Neural cell (in vitro differentiated cells): ENCODE measurements around the gene CPT1A. TPM values are rescaled to one million over a fixed set of nuclear protein-coding genes. Genes with fewer than 3 reads are reported as not detected.

Experiments
- H2AFZ ChIP-seq: fragments of 200-600, 300-800 bp; sonication (generic), shearing (Covaris generic); 2 replicates; pipeline ENCODE4 v1.6.0; 2014; ENCODE audit warnings: low read depth, mild to moderate bottlenecking, antibody characterized with exemption, low read length, moderate library complexity
- H3F3A ChIP-seq: fragments of 200-600 bp; shearing (Covaris generic); 2 replicates; pipeline ENCODE4 v1.6.1; 2016; ENCODE audit warnings: mild to moderate bottlenecking, moderate library complexity, mixed read lengths, antibody characterized with exemption, low read length; ENCODE audit not compliant: insufficient read depth, poor library complexity, severe bottlenecking
- H3K27ac ChIP-seq: fragments of 200-600, 300-800 bp; sonication (generic), shearing (Covaris generic); 2 replicates; pipeline ENCODE4 v1.5.1; 2014; ENCODE audit warnings: mild to moderate bottlenecking, low read length, moderate library complexity
- H3K27me3 ChIP-seq: fragments of 300-800, 200-600 bp; sonication (generic), shearing (Covaris generic); 2 replicates; pipeline ENCODE4 v1.6.0; 2014; ENCODE audit warnings: mild to moderate bottlenecking, low read depth, low read length, moderate library complexity; ENCODE audit not compliant: insufficient read depth
- H3K36me3 ChIP-seq: fragments of 300-800, 200-600 bp; sonication (generic), shearing (Covaris generic); 2 replicates; pipeline ENCODE4 v1.5.1; 2014; ENCODE audit warnings: mild to moderate bottlenecking, antibody characterized with exemption, low read length, moderate library complexity; ENCODE audit not compliant: insufficient read depth
- H3K4me2 ChIP-seq: fragments of 300-800, 200-600 bp; sonication (generic), shearing (Covaris generic); 2 replicates; pipeline ENCODE4 v1.6.0; 2014; ENCODE audit warnings: mild to moderate bottlenecking, low read length
- H3K4me3 ChIP-seq: fragments of 300-800, 200-600 bp; sonication (generic), shearing (Covaris generic); 2 replicates; pipeline ENCODE4 v1.5.1; 2014; ENCODE audit warnings: mild to moderate bottlenecking, low read length, moderate library complexity
- H3K79me2 ChIP-seq: fragments of 200-600 bp; shearing (Covaris generic); replicated peaks from 2 replicates; pipeline ENCODE4 v1.6.0; 2014; ENCODE audit warnings: mild to moderate bottlenecking, low read length, moderate library complexity; ENCODE audit not compliant: insufficient read depth
- H3K9ac ChIP-seq: fragments of 300-800, 200-600 bp; sonication (generic), shearing (Covaris generic); 2 replicates; pipeline ENCODE4 v1.6.1; 2016; ENCODE audit warnings: mild to moderate bottlenecking, low read length, mixed read lengths
- H3K9me2 ChIP-seq: fragments of 200-600 bp; shearing (Covaris generic); 2 replicates; pipeline ENCODE4 v1.6.1; 2016; ENCODE audit warnings: mild to moderate bottlenecking, low read length, mixed read lengths; ENCODE audit not compliant: insufficient read depth
- H3K9me3 ChIP-seq: fragments of 200-600, 300-800 bp; sonication (generic), shearing (Covaris generic); 2 replicates; pipeline ENCODE4 v1.6.1; 2016; ENCODE audit warnings: mild to moderate bottlenecking, mixed run types, low read length, moderate library complexity, mixed read lengths
- H4K20me1 ChIP-seq: fragments of 200-600 bp; shearing (Covaris generic); 2 replicates; pipeline ENCODE4 v1.6.1; 2016; ENCODE audit warnings: mild to moderate bottlenecking, mixed run types; ENCODE audit not compliant: insufficient read depth
- CTCF ChIP-seq: fragments of 450-650 bp; IDR thresholded peaks from 2 replicates; pipeline ENCODE4 v1.5.1; 2014; ENCODE audit warnings: antibody characterized with exemption, mild to moderate bottlenecking, moderate library complexity; ENCODE audit not compliant: poor library complexity, severe bottlenecking
- EP300 ChIP-seq: fragments of 450-650 bp; conservative IDR thresholded peaks from 2 replicates; pipeline ENCODE4 v1.6.1; 2014; ENCODE audit warnings: antibody characterized with exemption, mild to moderate bottlenecking, moderate library complexity; ENCODE audit not compliant: poor library complexity, severe bottlenecking
- EZH2 ChIP-seq: fragments of 200-600, 300-800 bp; shearing (Covaris generic), sonication (generic); IDR thresholded peaks from 2 replicates; pipeline ENCODE4 v1.6.1; 2014; ENCODE audit warnings: antibody characterized with exemption, low read length, borderline replicate concordance, mild to moderate bottlenecking; ENCODE audit not compliant: insufficient read depth, poor library complexity, severe bottlenecking
- MXI1 ChIP-seq: fragments of 450-650 bp; conservative IDR thresholded peaks from 2 replicates; pipeline ENCODE4 v1.6.1; 2014; ENCODE audit warnings: antibody characterized with exemption, mild to moderate bottlenecking; ENCODE audit not compliant: poor library complexity, severe bottlenecking
- POLR2AphosphoS5 ChIP-seq: IDR thresholded peaks from 2 replicates; pipeline ENCODE4 v1.6.1; 2012
- RAD21 ChIP-seq: fragments of 450-650 bp; conservative IDR thresholded peaks from 2 replicates; pipeline ENCODE4 v1.6.1; 2014; ENCODE audit warnings: antibody characterized with exemption, mild to moderate bottlenecking, moderate library complexity
- SMC3 ChIP-seq: fragments of 450-650 bp; conservative IDR thresholded peaks from 2 replicates; pipeline ENCODE4 v1.6.1; 2014; ENCODE audit warnings: antibody characterized with exemption, mild to moderate bottlenecking, moderate library complexity; ENCODE audit not compliant: poor library complexity
- TAF1 ChIP-seq: IDR thresholded peaks from 2 replicates; pipeline ENCODE4 v1.6.1; 2012; ENCODE audit warnings: low read depth
- polyA plus RNA-seq: library from polyadenylated mRNA; depleted of rRNA; stranded (reverse); fragments of >200 nt; gene quantifications from 2 replicates; pipeline ENCODE4 v1.2.3, GENCODE V29; 2014
- TF ChIP-seq, protein P1 (sequence below): IDR thresholded peaks from 2 replicates; pipeline ENCODE4 v1.6.1; 2012; ENCODE audit warnings: borderline replicate concordance

Gene CPT1A
- polyA plus RNA-seq, 1 donor from 2014 or later = 0.35 TPM

DNA sequence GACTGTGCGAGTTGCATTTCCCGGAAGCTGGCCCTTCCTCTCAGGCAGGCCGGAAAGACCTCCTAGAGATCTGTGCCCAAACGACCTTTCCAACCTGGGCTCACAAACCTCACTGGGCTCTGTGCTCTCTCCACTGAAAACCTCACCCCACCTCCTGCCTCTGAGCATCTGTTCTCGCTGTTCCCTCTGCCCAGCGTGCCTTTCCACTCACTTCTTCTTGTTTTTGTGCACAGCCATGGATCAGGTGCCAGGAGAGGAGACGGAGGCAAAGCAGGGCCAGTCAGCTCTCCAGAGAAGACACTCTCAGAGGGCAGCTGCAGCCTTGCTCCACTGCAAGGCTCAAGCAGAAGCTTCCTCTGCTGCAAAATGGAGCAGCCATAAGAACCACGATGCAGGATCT is 10.9 kb upstream of the CPT1A start:
- Histone ChIP-seq H3K4me2 (no peak overlapping the region), H3K27ac (no peak overlapping the region)

DNA sequence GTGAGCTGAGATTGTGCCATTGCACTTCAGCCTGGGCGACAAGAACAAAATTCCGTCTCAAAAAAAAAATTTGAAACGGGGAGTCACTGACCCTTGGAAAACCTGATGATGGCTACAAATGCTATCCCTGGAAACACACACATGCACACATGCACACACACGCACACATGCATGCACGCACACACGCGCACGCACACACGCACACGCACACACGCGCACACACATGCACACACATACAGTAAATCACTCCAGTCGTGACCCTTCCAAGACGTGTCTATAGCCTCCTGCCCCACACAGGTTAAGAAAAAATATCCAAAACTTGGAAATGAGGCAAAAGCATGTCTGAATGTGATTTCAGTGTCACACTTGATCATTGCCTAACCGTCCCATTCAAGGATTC is 6.7 kb upstream of the CPT1A start:
- Histone ChIP-seq H3K27ac (no peak overlapping the region), H3K9ac (no peak overlapping the region), H3K9me3 (no peaks in the 10 kb centered on the region), H3K4me2 (no peak overlapping the region), H3F3A (no peaks in the 10 kb centered on the region), H4K20me1 (no peaks in the 10 kb centered on the region), H3K9me2 (no peaks in the 10 kb centered on the region), H3K4me3 (no peak overlapping the region), H3K79me2 (no peaks in the 10 kb centered on the region), H3K36me3 (no peaks in the 10 kb centered on the region), H3K27me3 (peaks cover 39% of the 10 kb centered on the region), H2AFZ (no peak overlapping the region)
- TF ChIP-seq RAD21 (no peak), MXI1 (no peak), TAF1 (no peak), POLR2AphosphoS5 (no peak), CTCF (no peak), SMC3 (no peak), EZH2 (no peak), EP300 (no peak)
- TF ChIP-seq, protein P1, sequence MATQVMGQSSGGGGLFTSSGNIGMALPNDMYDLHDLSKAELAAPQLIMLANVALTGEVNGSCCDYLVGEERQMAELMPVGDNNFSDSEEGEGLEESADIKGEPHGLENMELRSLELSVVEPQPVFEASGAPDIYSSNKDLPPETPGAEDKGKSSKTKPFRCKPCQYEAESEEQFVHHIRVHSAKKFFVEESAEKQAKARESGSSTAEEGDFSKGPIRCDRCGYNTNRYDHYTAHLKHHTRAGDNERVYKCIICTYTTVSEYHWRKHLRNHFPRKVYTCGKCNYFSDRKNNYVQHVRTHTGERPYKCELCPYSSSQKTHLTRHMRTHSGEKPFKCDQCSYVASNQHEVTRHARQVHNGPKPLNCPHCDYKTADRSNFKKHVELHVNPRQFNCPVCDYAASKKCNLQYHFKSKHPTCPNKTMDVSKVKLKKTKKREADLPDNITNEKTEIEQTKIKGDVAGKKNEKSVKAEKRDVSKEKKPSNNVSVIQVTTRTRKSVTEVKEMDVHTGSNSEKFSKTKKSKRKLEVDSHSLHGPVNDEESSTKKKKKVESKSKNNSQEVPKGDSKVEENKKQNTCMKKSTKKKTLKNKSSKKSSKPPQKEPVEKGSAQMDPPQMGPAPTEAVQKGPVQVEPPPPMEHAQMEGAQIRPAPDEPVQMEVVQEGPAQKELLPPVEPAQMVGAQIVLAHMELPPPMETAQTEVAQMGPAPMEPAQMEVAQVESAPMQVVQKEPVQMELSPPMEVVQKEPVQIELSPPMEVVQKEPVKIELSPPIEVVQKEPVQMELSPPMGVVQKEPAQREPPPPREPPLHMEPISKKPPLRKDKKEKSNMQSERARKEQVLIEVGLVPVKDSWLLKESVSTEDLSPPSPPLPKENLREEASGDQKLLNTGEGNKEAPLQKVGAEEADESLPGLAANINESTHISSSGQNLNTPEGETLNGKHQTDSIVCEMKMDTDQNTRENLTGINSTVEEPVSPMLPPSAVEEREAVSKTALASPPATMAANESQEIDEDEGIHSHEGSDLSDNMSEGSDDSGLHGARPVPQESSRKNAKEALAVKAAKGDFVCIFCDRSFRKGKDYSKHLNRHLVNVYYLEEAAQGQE = no peak

More for the DNA sequence above, 10.9 kb upstream of the CPT1A start:
- no peak for TF ChIP-seq MXI1
- no peak for TF ChIP-seq SMC3
- no peak for TF ChIP-seq TAF1
- Histone ChIP-seq H3K79me2 (no peaks in the 10 kb centered on the region), H2AFZ (no peak overlapping the region), H3K9me2 (no peaks in the 10 kb centered on the region), H3K9me3 (no peaks in the 10 kb centered on the region), H3F3A (no peaks in the 10 kb centered on the region), H3K36me3 (no peaks in the 10 kb centered on the region), H3K9ac (no peak overlapping the region), H3K27me3 (peaks cover 40% of the 10 kb centered on the region), H3K4me3 (no peak overlapping the region), H4K20me1 (no peaks in the 10 kb centered on the region)

DNA sequence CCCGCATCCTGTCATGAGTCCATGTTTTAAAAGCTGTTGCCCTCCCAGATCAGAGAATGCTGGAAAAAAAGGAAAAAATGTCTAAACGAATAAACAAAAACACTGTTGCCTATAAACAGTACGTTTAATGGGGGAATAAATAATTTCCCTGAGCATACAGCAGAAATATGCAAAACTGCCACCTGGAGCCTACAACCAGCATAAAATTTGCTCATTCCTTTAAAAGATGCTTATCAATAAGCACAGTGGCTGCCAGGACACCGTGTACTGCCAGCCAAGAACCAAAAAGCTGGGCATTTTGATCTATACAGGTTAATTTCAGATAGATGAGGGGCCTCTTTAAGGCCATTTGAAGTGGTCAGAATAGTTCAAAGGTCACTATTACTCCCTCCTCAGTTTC is 5.7 kb upstream of the CPT1A start:
- Histone ChIP-seq H3K36me3 (no peaks in the 10 kb centered on the region), H3K9ac (no peak overlapping the region), H3F3A (no peaks in the 10 kb centered on the region), H3K4me2 (no peak overlapping the region), H3K9me3 (no peaks in the 10 kb centered on the region), H3K9me2 (no peaks in the 10 kb centered on the region), H3K27me3 (peaks cover 41% of the 10 kb centered on the region), H3K27ac (no peak overlapping the region), H4K20me1 (no peaks in the 10 kb centered on the region), H3K4me3 (no peak overlapping the region), H2AFZ (no peak overlapping the region), H3K79me2 (no peaks in the 10 kb centered on the region)
- TF ChIP-seq TAF1 (no peak), RAD21 (no peak), EP300 (no peak), POLR2AphosphoS5 (no peak), EZH2 (no peak), MXI1 (no peak), SMC3 (no peak), CTCF (no peak)
- TF ChIP-seq, protein P1 = no peak
